Activated B cell treated with CpG ODN at 0.5 μM for 24 hours (primary cell): ENCODE results near the gene PDIA5. TPM values are rescaled to one million over a fixed set of nuclear protein-coding genes. Genes with fewer than 3 reads are reported as not detected.

Experiments
- ATAC-seq: fragments of 200-7000 bp; cut with Tn5 transposase; one replicate; pipeline ENCODE4 v1.10.0; 2021; ENCODE audit warnings: low read depth, mild to moderate bottlenecking, moderate library complexity
- CTCF ChIA-PET: fragments of 350-600 bp; sonication (Branson Sonifier 250); formaldehyde crosslinking; loops from one replicate; lab custom pipeline; 2021; ENCODE audit warnings: antibody characterized with exemption; lab: Charles Lee
- POLR2A ChIA-PET: fragments of 350-600 bp; sonication (Branson Sonifier 250); formaldehyde crosslinking; loops from one replicate; lab custom pipeline; 2021; ENCODE audit warnings: antibody characterized with exemption; lab: Charles Lee
- DNase-seq: peaks from one replicate; pipeline ENCODE4 v3.0.0; 2022
- H3K27ac Mint-ChIP-seq: one replicate; pipeline ENCODE4 v1.8.0; 2020; ENCODE audit warnings: mixed read lengths
- H3K27me3 Mint-ChIP-seq: one replicate; pipeline ENCODE4 v1.8.0; 2021; ENCODE audit warnings: mixed read lengths
- H3K36me3 Mint-ChIP-seq: one replicate; pipeline ENCODE4 v1.8.0; 2021; ENCODE audit warnings: low read depth, mixed read lengths
- H3K4me1 Mint-ChIP-seq: one replicate; pipeline ENCODE4 v1.8.0; 2021; ENCODE audit warnings: mixed read lengths
- H3K4me3 Mint-ChIP-seq: one replicate; pipeline ENCODE4 v1.8.0; 2020; ENCODE audit warnings: mild to moderate bottlenecking, mixed read lengths
- H3K9me3 Mint-ChIP-seq: one replicate; pipeline ENCODE4 v1.8.0; 2020; ENCODE audit warnings: mixed read lengths
- intact Hi-C: fragments of 100-400 bp; cut with micrococcal nuclease; formaldehyde crosslinking; loops from one replicate; pipeline ENCODE4 v1.15.1; 2024
- total RNA-seq: library from RNA; stranded (reverse); gene quantifications from 2 replicates; pipeline ENCODE4 v1.2.3, GENCODE V29; 2022
- TF ChIP-seq, protein P1 (sequence below): fragments of 200-600 bp; IDR thresholded peaks from one replicate; pipeline ENCODE4 v1.8.0; 2022; ENCODE audit warnings: antibody characterized with exemption, mild to moderate bottlenecking

Gene PDIA5
- total RNA-seq, 1 donor from 2014 or later = 8.5 TPM

DNA sequence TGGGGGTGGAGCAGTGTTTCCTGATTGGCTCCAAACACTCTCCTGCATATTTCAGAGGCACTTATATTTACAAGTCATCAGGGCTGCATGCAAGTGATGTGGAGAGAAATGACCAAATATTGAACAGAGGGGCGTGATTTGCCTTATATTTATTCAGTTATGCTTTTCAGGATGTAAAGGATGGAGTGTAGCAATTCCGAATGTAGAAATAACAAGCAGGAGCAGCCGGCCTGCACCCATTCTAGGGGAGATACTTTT is 19.8 kb upstream of the PDIA5 start:
- no peaks in the 10 kb centered on the region for H3K36me3 Mint-ChIP-seq
- DNase-seq = no peak
- H3K27ac Mint-ChIP-seq = no peak overlapping the region
- ChIA-PET POLR2A (no interaction called here), CTCF (no interaction called here)
- no peaks in the 10 kb centered on the region for H3K4me1 Mint-ChIP-seq
- TF ChIP-seq, protein P1, sequence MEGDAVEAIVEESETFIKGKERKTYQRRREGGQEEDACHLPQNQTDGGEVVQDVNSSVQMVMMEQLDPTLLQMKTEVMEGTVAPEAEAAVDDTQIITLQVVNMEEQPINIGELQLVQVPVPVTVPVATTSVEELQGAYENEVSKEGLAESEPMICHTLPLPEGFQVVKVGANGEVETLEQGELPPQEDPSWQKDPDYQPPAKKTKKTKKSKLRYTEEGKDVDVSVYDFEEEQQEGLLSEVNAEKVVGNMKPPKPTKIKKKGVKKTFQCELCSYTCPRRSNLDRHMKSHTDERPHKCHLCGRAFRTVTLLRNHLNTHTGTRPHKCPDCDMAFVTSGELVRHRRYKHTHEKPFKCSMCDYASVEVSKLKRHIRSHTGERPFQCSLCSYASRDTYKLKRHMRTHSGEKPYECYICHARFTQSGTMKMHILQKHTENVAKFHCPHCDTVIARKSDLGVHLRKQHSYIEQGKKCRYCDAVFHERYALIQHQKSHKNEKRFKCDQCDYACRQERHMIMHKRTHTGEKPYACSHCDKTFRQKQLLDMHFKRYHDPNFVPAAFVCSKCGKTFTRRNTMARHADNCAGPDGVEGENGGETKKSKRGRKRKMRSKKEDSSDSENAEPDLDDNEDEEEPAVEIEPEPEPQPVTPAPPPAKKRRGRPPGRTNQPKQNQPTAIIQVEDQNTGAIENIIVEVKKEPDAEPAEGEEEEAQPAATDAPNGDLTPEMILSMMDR = no peak
- H3K27me3 Mint-ChIP-seq = peaks cover 17% of the 10 kb centered on the region
- intact Hi-C loops = no loop called here
- ATAC-seq = no peak
- H3K4me3 Mint-ChIP-seq = no peak overlapping the region
- H3K9me3 Mint-ChIP-seq = no peaks in the 10 kb centered on the region

DNA sequence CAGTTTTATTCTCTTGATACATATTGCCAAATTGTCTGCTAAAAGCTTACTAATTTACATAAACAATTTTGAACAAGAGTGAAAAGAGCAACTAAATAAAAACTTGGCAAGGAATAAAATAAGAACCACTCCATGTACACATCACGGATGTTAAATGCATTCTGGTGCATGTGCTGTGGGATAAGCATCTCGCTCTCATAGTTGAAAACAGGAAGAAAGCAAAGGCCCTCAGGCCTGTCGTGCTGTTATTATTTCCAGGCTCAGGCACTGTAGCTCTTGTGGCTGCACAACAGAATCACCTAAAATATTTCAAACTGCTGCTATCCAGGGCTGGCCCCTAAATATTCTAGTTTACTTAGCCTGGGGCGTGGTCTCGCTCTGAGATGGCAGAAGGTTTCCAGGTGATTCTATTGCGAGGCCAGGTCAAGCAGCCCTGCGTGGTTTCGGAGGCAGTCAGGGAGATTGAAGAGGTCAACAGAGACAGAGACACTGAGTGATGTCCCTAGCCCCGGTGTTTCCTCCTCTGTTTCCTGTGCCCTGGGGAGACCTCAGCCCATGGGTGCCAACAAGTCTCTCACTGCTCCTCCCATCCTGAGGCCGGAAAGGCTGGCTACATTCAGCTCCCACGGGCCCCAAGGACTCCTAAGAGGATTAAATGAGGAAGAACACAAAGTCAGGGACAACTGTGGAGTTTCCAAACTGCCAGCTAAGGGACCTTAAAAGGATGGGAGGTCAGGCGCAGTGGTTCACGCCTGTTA is 18.2 kb upstream of the PDIA5 start:
- Mint-ChIP-seq H3K9me3 (no peaks in the 10 kb centered on the region), H3K27ac (no peak overlapping the region), H3K4me3 (no peak overlapping the region), H3K36me3 (no peaks in the 10 kb centered on the region), H3K27me3 (peaks cover 12% of the 10 kb centered on the region), H3K4me1 (no peaks in the 10 kb centered on the region)
- ATAC-seq (no peak), DNase-seq (no peak)
- intact Hi-C loops = no loop called here
- TF ChIP-seq, protein P1 = no peak
- ChIA-PET CTCF (no interaction called here), POLR2A (interaction anchor here (0.7 kb wide), 1 partner anchor 15 kb away, joined by 3 read pairs; no protein-coding TSS in a partner anchor)

DNA sequence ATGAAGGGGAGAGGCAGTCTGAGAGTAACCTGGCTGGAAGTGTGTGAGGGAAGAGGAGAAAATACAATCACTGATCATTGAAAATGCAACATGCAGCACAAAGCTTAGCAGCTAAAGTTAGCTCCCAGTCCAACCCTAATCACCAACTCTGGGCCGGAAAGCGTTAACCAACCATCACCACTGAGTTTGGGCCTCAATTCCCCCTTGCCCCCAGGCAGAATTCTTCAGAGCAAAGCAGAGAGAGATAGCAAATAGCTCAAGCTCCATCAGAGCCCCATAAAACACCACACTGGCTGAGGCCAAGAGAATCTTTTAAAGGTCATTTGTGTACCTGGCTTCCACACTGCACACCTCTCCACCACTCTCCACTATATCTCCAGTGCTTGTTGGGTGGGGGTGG is 16.2 kb upstream of the PDIA5 start:
- ChIA-PET POLR2A (no interaction called here), CTCF (no interaction called here)
- Mint-ChIP-seq H3K36me3 (no peaks in the 10 kb centered on the region), H3K27ac (no peak overlapping the region), H3K4me1 (no peaks in the 10 kb centered on the region), H3K27me3 (peaks cover 3% of the 10 kb centered on the region), H3K4me3 (no peak overlapping the region), H3K9me3 (no peaks in the 10 kb centered on the region)
- intact Hi-C loops = no loop called here
- no peak for DNase-seq
- ATAC-seq = no peak
- TF ChIP-seq, protein P1 = no peak

DNA sequence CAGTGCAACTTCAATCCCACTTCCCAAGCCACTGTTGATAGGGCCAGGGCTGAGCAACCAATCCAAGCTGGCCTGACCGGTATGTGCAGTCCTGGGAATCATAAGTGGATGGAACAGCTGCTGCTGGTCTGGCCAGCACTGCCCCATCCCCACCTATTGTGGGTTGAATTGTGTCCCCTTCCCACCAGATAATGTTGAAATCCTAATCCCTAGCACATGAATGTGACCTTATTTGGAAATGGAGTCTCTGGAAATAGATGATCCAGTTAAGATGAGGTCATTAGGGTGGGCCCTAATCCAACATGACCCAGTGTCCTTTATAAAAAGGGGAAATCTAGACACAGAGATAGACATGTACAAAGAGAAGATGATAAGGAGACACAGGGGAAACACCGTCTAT is 13.7 kb upstream of the PDIA5 start:
- no peak for ATAC-seq
- H3K27ac Mint-ChIP-seq = no peak overlapping the region
- no peaks in the 10 kb centered on the region for H3K9me3 Mint-ChIP-seq
- no peak overlapping the region for H3K4me3 Mint-ChIP-seq
- POLR2A ChIA-PET = no interaction called here
- H3K4me1 Mint-ChIP-seq = no peaks in the 10 kb centered on the region
- intact Hi-C loops = no loop called here
- CTCF ChIA-PET = no interaction called here
- H3K27me3 Mint-ChIP-seq = peaks cover 3% of the 10 kb centered on the region
- H3K36me3 Mint-ChIP-seq = no peaks in the 10 kb centered on the region
- no peak for DNase-seq
- TF ChIP-seq, protein P1 = no peak

DNA sequence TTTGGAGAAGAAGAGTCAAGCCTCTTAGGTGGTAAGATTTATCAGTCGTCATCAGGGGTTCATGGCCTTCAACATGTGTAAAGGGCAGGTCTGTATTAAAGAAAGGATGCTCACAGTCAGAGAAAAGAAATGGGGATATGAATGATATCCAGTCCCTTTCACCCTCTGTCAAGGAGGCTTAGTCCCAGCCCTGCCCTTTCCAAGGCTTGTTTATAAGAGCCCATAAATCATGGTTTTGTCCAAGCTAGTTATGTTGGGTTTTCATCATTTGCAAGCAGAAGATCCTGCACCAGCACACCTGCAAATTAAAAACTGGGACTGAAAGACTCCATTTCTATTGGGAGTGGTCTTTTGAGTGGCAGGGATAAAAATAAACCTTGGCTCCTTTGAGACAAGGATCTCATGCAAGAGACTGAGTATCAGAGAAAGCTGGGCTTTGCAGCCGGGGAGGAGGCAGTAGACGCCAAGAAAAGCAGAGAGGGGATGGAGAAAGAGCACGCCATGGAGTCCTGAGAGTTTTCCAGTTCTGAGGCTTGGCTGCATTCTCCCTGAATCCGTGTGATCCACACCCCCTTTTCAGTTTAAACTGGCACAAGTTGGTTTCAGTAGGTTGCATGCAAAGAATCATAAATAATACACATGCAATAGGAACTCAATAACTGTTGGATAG is 12.6 kb upstream of the PDIA5 start:
- H3K27me3 Mint-ChIP-seq = no peaks in the 10 kb centered on the region
- POLR2A ChIA-PET = no interaction called here
- intact Hi-C loops = no loop called here
- TF ChIP-seq, protein P1 = no peak
- no peaks in the 10 kb centered on the region for H3K4me1 Mint-ChIP-seq
- no peak overlapping the region for H3K27ac Mint-ChIP-seq
- no peaks in the 10 kb centered on the region for H3K36me3 Mint-ChIP-seq
- ATAC-seq (no peak), DNase-seq (no peak)
- H3K4me3 Mint-ChIP-seq = no peak overlapping the region
- CTCF ChIA-PET = no interaction called here
- no peaks in the 10 kb centered on the region for H3K9me3 Mint-ChIP-seq
